ENCODE results near the gene MSMB.

- TF ChIP-seq CTCF (IDR thresholded peaks at IDR 0.05) = no peak
- TF ChIP-seq POLR2A (IDR thresholded peaks at IDR 0.05) = no peak
These were observed 28.3 kb upstream of the MSMB start for GRCh38 chr10:46074196-46074946.
